IMR-90 (cell line): ENCODE results near the gene CACNG8.

ENCODE experiments used
- BHLHE40 ChIP-seq: fragments of 150-350 bp; IDR thresholded peaks from 2 replicates; pipeline ENCODE4 v1.6.1; 2016; ENCODE audit warnings: mild to moderate bottlenecking, low read depth, low read length
- CHD1 ChIP-seq: IDR thresholded peaks from 2 replicates; pipeline ENCODE4 v1.6.1; 2012; ENCODE audit warnings: low read depth, low read length, improper control_type of control experiment
- ELK1 ChIP-seq: fragments of 150-350 bp; IDR thresholded peaks from 2 replicates; pipeline ENCODE4 v1.6.1; 2016; ENCODE audit warnings: low read depth, mild to moderate bottlenecking, low read length, moderate library complexity, borderline replicate concordance
- FOS ChIP-seq: fragments of 150-350 bp; IDR thresholded peaks from 2 replicates; pipeline ENCODE4 v1.6.1; 2016; ENCODE audit warnings: low read depth, low read length
- MAFK ChIP-seq: IDR thresholded peaks from 2 replicates; pipeline ENCODE4 v1.6.1; 2012; ENCODE audit warnings: low read depth, low read length, improper control_type of control experiment
- MXI1 ChIP-seq: IDR thresholded peaks from 2 replicates; pipeline ENCODE4 v1.6.1; 2012; ENCODE audit warnings: low read depth, mild to moderate bottlenecking, low read length, moderate library complexity, borderline replicate concordance
- NFE2L2 ChIP-seq: fragments of 150-350 bp; IDR thresholded peaks from 2 replicates; pipeline ENCODE4 v1.6.1; 2016; ENCODE audit warnings: low read depth, mild to moderate bottlenecking, low read length
- POLR2A ChIP-seq: IDR thresholded peaks from 2 replicates; pipeline ENCODE4 v1.6.1; 2012; ENCODE audit warnings: mild to moderate bottlenecking, low read depth, low read length
- RAD21 ChIP-seq: IDR thresholded peaks from 2 replicates; pipeline ENCODE4 v1.6.1; 2012; ENCODE audit warnings: low read length, improper control_type of control experiment
- RCOR1 ChIP-seq: IDR thresholded peaks from 2 replicates; pipeline ENCODE4 v1.6.1; 2012; ENCODE audit warnings: mild to moderate bottlenecking, low read length, improper control_type of control experiment; ENCODE audit not compliant: insufficient replicate concordance
- RFX5 ChIP-seq: IDR thresholded peaks from 2 replicates; pipeline ENCODE4 v1.8.0; 2012; ENCODE audit warnings: low read depth, mild to moderate bottlenecking, low read length, moderate library complexity
- SMC3 ChIP-seq: fragments of 150-350 bp; IDR thresholded peaks from 2 replicates; pipeline ENCODE4 v1.6.1; 2016; ENCODE audit warnings: low read depth, mild to moderate bottlenecking, antibody characterized with exemption, low read length, moderate library complexity
- USF2 ChIP-seq: fragments of 150-350 bp; IDR thresholded peaks from 2 replicates; pipeline ENCODE4 v1.6.1; 2017; ENCODE audit warnings: mild to moderate bottlenecking, antibody characterized with exemption, low read length, low read depth
- TF ChIP-seq, protein P1 (sequence below): conservative IDR thresholded peaks from 2 replicates; pipeline ENCODE4 v1.5.1; 2012; ENCODE audit warnings: mild to moderate bottlenecking, low read depth, low read length, improper control_type of control experiment

DNA sequence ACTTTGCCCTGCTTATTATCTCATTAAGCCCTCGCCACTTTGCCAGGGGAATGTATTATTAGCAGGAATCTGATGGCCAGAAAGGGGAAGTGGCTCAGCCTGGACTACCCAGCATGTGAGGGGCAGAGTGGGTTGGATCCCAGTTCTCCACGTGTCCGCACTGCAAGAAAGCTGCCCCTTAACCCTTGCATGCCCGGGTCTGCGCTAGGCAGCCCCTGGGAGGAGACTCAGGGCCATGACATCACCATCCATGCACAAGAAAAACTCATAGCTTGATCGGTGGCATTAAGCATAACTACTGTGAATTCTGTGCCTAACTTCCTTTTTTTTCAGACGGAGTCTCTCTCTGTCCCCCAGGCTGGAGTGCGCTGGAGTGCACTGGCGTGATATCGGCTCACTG is 8.9 kb downstream of the CACNG8 start:
- no peak for TF ChIP-seq USF2
- TF ChIP-seq, protein P1, sequence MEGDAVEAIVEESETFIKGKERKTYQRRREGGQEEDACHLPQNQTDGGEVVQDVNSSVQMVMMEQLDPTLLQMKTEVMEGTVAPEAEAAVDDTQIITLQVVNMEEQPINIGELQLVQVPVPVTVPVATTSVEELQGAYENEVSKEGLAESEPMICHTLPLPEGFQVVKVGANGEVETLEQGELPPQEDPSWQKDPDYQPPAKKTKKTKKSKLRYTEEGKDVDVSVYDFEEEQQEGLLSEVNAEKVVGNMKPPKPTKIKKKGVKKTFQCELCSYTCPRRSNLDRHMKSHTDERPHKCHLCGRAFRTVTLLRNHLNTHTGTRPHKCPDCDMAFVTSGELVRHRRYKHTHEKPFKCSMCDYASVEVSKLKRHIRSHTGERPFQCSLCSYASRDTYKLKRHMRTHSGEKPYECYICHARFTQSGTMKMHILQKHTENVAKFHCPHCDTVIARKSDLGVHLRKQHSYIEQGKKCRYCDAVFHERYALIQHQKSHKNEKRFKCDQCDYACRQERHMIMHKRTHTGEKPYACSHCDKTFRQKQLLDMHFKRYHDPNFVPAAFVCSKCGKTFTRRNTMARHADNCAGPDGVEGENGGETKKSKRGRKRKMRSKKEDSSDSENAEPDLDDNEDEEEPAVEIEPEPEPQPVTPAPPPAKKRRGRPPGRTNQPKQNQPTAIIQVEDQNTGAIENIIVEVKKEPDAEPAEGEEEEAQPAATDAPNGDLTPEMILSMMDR = no peak
- no peak for TF ChIP-seq POLR2A
- no peak for TF ChIP-seq RCOR1
- no peak for TF ChIP-seq SMC3
- no peak for TF ChIP-seq MXI1
- TF ChIP-seq MAFK = no peak
- TF ChIP-seq FOS = no peak
- no peak for TF ChIP-seq BHLHE40
- no peak for TF ChIP-seq RAD21
- no peak for TF ChIP-seq CHD1
- no peak for TF ChIP-seq NFE2L2
- no peak for TF ChIP-seq RFX5
- TF ChIP-seq ELK1 = no peak
